ENCODE measurements around the gene MTHFSD. TPM values are rescaled to one million over a fixed set of nuclear protein-coding genes. Genes with fewer than 3 reads are reported as not detected.

MTHFSD gene
- total and polyA plus RNA-seq, 2 of the 8 experiments (the other 6 are each of a cell fraction or from before 2014, with no cell fraction given), result 7.1 to 9.8 TPM

GRCh38 chr16:86578611-86579267, 23.7 kb upstream of the MTHFSD start (continued):
- 0 out of 2 replicates have a peak, but pooled peaks have one; percentile 25 for TF ChIP-seq E2F6 (IDR thresholded peaks at IDR 0.05)
- no peak for TF ChIP-seq SP2 (IDR thresholded peaks at IDR 0.05; ENCODE audit: low read length)

All from H1 (cell line).